ENCODE measurements around the gene SRSF2. TPM values are rescaled to one million over a fixed set of nuclear protein-coding genes. Genes with fewer than 3 reads are reported as not detected.

SRSF2 gene, protein sequence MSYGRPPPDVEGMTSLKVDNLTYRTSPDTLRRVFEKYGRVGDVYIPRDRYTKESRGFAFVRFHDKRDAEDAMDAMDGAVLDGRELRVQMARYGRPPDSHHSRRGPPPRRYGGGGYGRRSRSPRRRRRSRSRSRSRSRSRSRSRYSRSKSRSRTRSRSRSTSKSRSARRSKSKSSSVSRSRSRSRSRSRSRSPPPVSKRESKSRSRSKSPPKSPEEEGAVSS
- total RNA-seq: 163 and 192 TPM in 2 replicates

DNA sequence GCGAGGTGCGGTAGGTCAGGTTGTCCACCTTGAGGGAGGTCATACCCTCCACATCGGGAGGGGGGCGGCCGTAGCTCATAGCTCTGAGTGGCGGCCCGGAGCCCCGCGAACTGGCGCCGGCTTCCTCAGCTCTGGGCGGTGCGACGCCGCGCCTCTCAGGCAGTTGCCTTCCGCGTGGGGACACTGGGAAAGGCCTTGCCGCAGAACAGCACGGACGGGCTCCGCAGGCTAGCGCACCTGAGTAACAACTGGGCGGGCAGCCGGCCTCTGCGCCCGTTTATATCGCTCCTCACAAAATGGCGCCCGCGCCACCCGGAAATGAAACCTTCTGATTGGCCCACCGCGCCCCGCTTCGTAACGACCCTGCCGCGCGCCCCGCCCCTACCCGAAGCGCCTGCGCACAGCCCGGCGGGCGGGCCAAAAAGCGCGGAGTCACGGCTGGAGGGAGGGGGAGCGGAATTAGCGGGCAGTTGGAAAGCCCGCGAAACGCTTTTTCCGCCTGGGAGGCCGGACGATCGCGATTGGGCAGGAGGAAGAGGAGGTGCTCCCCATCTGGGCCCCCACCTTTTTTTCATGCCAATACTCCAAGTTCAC is at the start of gene SRSF2:
TSS of gene SRSF2 (minus strand) at position 250 of the 594 bp plus-strand sequence. CDS start at position 79, 171 bp downstream.

DNA sequence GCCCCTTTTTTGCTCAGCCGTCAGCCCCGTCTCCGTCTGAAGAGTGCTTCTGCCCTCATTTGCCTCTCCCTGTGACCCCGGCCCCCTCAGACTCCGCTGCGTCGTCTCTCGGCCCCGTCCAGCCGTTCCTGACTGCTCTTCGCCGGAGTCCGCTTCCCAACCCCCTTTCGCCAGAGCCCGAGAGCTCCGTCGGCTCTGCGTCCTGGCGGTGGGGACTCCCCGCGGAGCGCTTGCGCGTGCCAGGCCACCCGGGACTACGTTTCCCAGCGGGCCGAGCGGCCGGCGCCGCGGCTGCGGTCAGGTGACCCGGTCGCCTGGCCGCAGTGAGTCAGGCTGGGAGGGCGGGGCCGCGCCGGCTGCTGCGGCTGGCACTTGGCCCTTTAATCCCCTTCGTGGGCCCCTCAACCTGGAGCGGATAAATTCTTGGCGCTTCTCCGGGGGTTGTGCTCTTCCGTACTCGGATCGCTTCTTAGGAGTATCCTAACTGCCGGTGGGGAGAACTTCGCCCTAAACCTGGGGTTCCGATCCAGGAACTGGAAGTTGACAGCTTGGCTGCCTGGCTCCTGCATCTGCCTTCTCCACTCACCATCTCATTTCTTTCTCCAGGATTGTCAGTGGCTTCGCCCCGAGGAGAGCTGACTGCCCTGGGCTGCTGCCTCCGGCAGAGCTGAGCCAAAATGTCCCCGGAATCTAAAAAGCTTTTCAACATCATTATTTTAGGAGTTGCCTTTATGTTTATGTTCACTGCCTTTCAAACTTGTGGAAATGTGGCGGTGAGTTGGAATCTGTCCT is 741 bp upstream of the SRSF2 start, which contains the start of gene MFSD11:
TSS of gene MFSD11 (plus strand) at position 444 of the 792 bp plus-strand sequence. CDS start at position 678, 234 bp downstream.

DNA sequence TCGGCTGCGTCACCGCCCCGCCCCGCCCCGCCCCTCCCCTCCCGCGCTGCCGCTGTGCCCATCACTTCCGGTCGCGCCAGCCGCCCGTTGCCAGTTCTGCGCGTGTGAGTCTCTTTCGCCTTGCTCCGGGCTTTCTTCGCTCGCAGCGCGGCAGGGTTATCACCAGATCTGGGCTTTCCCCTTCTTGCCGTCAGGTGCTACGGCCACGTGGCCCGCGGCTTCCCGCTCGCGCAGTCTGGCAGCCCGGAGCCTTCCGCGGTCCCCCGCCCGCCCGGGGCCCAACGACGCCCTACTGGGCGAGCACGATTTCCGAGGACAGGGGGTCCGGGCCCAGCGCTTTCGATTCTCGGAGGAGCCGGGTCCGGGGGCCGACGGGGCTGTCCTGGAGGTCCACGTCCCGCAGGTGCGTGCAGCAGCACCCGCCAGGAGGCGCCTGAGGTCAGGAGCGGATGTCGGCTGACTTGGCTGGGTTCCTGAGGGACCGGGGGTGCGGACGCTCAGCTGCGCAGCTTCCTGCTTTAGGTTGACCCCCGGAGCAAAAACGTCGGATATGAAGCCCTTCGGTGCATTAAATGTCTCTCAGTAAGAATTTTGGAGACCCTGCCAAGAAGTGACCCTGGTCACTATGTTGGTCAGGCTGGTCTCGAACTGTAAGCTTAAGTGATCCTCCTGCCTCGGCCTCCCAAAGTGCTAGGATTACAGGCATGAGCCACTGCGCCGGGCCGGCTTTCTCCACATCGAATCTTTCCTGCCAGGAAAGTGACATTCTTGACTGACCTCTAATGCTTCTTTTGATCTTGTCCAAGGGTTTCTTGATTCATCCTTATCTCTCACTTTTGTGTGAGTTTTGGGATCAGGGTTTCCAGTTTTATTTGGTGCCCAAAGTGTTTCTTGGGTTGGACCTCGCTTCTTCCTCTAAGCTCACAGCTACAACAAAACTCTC is 10.1 kb downstream of the SRSF2 start, which contains the start of gene METTL23:
TSS of gene METTL23 (plus strand) at position 64 of the 943 bp plus-strand sequence. CDS start 2,872 bp downstream, outside the sequence.

DNA sequence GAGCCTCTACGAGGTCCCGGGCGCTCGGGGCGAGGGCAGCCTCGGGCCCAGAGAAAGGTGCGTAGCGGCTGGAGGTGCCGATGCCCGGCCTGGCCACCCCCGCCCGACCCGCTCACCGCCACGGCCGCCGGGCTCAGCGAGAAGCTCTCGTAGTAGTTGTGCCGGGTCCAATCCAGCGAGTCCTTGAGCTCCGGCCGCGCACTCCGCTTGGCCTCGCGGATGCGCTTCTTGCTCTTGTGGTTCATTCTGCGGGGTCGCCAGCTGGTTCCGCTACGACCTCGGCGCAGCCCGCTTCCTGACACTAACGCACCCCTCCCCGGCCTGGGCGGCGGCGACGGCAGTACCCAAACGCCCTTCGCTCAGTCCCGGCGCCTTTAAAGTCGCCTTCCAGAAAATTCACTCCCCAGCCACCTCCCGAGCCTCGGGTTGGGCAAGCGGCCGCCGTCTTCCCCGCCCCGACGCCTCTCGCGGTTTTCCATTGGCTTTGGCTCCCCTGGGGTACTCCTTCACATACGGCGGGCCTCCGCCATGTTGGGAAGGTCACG is 10.8 kb downstream of the SRSF2 start, which contains the start of gene JMJD6:
TSS of gene JMJD6 (minus strand) at position 376 of the 545 bp plus-strand sequence. CDS start at position 245, 131 bp downstream.

DNA sequence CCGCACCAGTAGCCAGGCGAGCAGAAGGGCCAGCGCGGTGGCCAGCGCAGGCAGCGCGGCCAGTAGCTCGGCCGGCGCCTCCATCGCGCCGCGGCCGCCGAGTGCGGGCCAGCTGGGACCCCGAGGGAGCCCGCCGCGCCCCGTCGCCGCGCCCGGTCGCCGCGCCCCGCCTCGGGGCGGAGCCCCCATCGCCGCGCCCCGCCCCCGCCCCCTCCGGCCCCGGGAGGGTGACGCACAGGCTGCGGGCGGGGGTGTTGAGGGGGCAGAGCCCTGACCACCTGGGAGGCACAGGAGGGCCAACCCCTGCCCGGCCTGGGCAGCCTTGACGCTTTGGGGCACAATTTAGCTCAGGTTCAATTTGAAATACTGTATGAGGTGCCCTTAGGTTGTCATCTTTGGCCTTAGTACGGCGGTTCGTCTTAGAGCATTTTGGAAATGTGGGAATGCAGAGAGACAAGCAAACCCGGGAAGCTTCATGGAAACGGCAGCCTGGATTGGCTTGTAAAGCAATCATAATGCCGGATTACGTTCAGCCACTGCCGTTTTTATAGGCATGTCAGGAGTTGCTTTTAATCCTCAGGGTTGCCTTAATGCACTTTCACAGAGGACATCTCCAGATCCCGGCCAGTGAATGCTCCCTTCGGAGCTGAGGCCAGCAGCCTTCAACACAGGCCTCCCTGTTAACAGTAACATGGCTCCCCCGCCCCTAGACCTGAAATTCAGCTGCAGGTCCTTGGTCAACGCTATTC is 26.1 kb downstream of the SRSF2 start, which contains the start of gene MXRA7:
TSS of gene MXRA7 (minus strand) at position 103 of the 749 bp plus-strand sequence. CDS start at position 84, 19 bp downstream.

Other genes with a start within 250 kb of the SRSF2 start
- 19.9 and 27.1 TPM in 2 replicates for gene RHBDF2, start 235.9 kb downstream of the SRSF2 start, total RNA-seq
- 13.1 and 18.7 TPM in 2 replicates for gene CYGB, start 199.6 kb downstream of the SRSF2 start, total RNA-seq
- gene PRCD, start 197.3 kb downstream of the SRSF2 start, total RNA-seq: 0.71 TPM in 1 of 2 replicates, not detected in the other
- gene ST6GALNAC2, start 151.5 kb downstream of the SRSF2 start, total RNA-seq: 1.7 and 4.6 TPM in 2 replicates
- not detected in 2 replicates for gene ST6GALNAC1, start 93.6 kb downstream of the SRSF2 start, total RNA-seq
- gene MXRA7, start 26.4 kb downstream of the SRSF2 start, total RNA-seq: 191 and 221 TPM in 2 replicates
- 21.4 and 27.4 TPM in 2 replicates for gene JMJD6, start 10.7 kb downstream of the SRSF2 start, total RNA-seq
- 27.8 and 30.3 TPM in 2 replicates for gene METTL23, start 10.5 kb downstream of the SRSF2 start, total RNA-seq
- 20.7 and 25.7 TPM in 2 replicates for gene MFSD11, start 788 bp upstream of the SRSF2 start, total RNA-seq
- gene MGAT5B, start 131.1 kb upstream of the SRSF2 start, total RNA-seq: under 0.01 TPM in 1 of 2 replicates, not detected in the other